ENCODE results near the gene ABLIM3.
A peak's percentile ranks its signal among the peaks of the same experiment; 100 is the strongest.

ABLIM3 gene

DNA sequence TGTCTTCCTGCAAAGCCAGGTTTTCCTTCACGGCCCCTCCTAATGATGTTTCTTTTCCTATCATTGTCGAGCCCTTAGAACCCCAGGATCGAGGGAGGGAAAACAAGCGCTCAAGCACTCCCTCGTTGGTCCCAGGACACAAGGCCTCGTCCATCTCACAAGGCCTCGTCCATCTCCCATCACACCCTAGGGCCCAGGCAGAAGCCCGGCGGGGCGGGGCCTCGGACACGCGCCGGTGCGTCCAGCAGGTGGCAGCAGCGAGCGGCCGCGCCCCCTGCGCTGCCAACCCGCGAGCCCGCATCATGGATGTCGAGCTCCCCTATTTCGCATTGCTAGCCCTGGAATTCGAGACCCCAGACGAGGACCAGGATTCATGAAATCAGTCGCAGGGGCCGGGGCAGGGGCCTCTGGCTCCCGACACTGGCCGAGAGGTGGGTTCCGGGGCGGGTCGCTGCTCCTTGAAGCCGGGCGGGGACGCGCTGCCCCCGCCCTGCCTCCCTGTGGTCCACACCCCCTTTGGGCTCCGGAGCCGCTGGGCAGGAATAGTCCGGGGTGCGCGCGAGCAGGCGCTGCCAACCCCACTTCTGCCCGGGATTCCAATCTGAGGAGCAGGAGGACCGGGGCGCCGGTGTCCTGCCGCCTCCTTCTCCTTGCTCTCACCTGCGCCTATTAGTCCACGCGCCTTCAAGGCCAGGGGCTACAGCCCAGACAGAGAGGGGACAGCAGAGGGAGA lies at the start of gene ABLIM3:
TSS of gene ABLIM3 (plus strand) at position 270 of the 733 bp plus-strand sequence. CDS start 603 bp downstream, outside the sequence.
- peak; percentile 68 for DNase-seq

DNA sequence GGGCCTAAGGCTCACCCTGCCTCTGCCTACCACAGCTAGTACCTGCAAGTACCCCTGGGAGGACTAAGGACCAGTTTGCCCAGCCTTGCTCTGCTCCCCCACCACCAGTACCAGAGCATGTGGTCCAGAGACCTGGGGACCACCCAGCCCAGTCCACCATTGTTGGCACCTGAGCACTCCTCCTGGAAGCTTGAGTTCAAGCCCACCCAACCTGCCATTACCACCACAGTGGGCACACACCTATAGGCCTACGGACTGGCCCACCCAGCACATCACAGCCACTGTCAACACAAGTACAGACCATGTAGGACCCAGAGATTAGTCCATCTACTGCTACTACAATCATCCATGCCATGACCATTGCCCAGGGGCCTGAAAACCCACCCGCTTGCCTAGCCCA lies 47.7 kb upstream of the ABLIM3 start:
- DNase-seq: no peak

DNA sequence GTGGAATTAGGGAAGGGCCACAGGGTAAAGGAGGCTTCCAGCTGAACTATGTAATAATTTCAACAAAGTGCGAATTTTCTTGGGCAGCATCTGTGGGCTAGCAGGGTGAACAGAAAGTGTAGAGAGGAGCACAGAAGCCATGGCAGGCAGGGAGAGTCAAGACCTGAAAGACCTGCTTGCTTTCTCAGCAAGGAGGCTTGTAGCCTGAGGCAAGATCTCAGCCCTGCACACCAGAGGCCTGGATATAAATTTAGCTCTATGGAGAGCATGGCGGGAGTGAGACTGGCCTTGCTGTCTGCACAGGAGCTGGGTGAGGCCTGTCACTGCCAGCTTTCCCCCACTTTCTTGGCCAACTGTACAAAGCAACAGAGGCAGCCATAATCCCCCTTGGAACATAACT lies 46.3 kb upstream of the ABLIM3 start:
- no peak for DNase-seq

DNA sequence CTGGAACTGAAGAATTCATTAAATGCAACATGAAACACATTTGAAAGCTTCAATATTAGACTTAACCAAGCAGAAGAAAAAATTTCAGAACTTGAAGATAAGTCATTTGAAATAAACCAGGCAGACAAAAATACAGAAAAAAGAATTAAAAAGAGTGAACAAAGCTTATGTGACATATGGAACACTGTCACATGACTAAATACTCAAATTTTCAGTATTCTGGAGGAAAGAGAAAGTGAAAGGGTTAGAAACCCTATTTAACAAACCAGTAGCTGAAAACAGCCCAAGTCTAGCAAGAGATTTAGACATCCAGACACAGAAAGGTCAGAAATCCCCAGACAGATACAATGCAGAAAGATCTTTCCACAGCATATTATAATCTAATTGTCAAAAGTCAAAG lies 41.4 kb upstream of the ABLIM3 start:
- no peak for DNase-seq

DNA sequence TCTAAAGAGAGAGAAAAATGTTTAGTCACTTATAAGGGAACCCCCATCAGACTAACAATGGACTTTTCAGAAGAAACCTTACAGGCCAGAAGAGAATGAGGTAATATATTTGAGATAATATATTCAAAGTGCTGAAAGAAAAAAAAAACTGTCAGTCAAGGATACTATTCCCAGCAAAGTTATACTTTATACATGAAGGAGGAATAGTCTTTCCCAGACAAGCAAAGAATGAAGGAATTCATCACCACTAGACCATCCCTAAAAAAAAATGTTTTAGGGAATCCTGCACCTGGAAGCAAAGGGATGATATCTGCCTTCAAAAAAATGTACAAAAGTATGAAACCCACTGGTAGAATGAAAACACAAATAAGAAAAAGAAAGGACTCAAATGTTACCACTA lies 41.0 kb upstream of the ABLIM3 start:
- no peak for DNase-seq

DNA sequence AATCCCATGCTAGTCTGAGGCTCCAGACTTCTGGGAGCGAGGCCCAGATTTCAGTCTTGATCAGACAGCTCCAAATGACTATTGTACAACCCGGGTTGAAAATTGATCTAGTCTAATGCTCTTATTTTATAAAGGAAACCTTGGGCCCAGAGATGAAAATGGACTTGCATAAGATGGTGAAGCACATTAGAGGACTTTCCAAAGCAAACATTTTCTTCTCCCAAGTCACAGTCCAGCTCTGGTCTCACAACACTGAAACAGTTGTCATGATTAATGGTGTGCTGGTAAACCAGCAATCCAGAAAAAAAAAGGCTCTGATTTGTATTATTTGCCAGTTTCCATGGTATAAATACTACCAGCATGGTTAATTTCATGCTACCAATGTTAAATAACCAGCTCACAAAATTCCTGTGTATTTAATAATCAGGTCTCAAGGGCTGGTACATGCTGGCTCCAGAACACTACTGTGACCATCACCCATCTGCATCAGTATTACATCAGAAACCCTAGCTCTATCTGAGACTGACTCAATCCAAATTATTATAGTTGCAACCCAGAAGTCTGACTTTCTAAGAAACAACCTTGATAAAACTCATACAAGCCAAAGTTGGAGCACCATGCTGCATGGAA lies 32.5 kb upstream of the ABLIM3 start:
- DNase-seq: no peak

DNA sequence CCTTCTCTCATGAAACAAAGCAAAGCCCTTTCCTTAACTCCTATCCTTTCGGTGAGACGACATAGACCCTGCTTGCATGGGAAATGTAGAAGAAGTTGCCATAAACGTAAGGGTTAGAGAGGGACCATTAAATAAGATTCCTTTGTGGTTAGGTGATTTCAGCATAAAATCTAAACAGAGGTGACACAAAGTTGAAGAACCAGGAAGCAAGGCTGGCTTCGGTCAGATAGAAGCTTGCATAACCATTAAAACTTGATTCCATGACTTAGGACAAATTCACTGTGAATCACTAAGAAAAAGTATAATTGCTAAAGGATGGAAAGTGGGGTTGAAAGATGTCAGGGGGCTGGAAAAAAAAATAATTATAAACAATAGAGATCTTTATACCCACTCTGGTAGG lies 30.9 kb upstream of the ABLIM3 start:
- DNase-seq: no peak

DNA sequence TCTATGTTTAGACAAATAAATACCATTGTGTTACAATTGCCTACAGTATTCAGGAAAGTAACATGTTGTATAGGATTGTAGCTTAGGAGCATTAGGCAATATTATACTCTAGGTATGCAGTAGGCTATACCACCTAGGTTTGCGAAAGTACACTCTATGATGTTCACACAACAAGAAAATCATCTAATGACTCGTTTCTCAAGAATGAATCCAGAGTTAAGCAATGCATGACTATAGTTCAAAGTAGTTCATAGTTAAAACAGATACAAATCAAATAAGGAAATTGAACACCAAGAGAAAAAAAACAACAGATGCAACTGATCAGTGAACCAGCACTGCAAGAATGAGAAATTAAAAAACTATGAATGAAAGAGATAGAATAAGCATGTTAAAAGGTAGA lies 27.6 kb upstream of the ABLIM3 start:
- DNase-seq: peak; percentile 15

DNA sequence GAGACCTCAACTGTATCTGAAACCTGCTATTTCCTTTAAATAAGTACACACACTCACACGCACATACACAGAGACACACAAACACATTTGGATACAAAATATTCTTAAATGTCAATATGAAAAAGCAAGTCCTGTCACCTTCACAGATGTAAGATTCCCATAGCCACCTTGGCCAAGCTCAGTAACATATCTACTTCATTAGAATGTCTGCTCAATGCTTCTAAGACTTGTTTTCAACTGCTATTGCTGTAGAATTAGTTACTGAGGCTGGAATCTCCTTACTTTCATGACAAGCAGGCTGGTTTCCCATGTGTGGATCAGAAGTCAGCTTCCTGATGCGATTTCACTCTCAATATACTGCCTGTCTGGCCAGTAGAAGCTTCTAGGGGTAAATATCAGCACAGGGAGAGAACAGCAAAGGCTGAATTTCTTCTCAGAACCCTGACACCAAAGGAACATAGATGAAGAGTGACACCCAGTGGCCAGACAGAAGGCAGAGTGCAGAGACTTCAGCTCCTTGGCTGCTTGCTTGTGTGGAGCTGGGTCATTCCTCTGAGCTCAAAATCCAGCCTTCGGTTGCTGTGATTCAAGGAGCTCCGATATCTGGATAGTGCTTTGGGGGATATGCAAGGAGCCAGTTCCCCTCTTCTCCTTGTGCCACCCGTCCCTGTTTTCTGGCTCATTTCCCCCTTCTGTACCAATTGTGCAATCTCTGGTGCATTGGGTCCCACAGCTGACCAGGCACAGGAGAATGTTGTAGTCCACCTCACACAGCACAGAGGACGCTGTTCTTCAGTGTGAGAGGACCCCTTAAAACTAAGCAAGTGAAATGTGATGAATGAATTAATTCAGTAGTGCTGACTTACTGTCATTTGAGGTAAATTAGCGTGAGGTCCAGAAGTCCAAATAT lies 26.6 kb upstream of the ABLIM3 start:
- DNase-seq: peak; percentile 93

DNA sequence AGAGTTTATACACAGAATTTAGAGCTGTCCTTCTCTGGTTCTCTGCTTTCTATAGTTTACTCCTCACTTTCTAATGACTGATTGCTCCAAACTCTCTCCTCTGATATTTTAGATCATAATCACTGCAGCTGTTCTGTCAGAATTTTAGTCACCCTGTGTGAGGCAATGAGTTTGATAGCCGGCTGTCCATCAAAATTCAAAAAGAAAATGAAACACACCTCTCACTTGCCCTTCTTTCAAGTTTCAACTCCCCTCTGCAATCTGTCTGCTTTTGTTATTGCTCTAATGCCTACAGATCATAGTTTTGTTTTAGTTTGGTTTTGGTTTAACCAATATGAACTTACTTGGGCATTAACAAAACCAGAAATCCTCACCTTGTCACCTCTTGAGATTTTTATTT lies 23.3 kb upstream of the ABLIM3 start:
- no peak for DNase-seq

DNA sequence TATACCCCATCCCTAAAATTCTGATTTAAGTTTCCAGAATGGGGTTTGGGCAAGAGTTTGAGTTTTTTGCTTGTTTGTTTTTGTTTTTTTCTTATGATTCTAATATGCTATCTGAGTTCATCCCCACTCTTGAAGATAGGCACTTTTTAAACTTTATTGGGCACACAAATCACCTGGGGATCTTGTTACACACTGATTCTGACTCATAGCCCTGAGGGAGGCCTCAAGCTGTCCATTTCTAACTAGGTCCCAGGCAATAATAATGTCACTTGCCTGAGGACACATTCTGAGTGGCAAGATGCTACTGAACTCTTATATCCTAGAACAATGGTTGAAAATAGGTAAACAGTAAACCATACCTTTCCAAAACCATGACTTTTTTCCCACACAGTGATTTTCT lies 22.8 kb upstream of the ABLIM3 start:
- no peak for DNase-seq

DNA sequence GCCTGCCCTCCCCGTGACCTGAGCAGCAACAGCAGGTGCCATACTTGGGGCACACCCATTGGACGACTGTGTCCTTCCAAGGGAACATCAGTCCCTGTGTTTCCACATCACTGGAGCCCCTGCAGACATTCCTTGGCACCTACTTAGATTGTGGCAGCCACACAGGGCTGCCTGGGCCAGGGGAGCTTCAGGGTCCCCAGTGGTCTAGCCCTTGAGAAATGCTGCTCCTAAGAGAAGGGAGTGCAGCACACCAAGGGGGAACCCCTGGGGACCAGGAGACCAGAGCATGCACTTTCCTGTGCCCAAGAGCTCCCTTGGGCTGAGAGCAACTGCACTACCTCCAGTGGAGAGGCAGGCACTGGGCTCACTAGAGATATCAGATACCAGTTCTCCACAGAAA lies 20.1 kb upstream of the ABLIM3 start:
- DNase-seq: no peak

DNA sequence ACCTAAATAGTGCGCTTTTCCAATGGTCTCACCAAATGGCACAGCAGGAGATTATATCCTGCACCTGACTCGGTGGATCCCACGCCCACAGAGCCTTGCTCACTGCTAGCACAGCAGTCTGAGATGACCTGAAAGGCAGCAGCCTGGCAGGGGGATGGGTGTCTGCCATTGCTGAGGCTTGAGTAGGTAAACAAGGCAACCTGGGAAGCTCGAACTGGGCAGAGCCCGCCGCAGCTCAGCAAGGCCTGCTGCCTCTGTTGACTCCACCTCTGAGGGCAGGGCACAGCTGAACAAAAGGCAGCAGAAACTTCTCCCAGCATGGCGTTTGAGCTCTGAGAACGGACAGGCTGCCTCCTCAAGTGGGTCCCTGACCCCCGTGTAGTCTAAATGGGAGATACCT lies 18.1 kb upstream of the ABLIM3 start:
- no peak for DNase-seq

DNA sequence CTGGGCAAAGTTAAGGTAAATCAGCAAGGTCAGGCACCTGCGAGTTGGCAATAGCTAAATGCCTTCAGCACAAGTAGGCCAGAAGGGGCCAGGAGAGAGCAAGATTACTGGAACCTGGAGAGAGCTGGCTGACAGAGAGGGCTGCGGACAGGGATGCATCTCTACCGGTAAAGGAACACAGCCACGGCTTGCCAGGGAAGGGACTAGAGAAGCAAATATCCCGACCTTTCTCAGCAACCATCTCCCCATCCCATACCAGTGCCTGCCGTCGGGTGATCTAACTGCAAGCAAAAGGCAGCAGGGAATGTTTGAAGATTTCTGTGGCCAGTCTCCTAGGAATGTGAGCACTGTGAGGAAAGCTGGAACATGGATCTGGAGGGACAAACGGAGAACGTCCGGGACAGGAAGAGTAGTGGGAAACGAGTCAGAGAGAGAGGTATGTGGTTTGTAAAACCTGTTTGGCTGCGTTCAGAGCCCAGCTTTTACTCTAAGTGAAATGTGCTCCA lies 15.9 kb upstream of the ABLIM3 start:
- no peak for DNase-seq

DNA sequence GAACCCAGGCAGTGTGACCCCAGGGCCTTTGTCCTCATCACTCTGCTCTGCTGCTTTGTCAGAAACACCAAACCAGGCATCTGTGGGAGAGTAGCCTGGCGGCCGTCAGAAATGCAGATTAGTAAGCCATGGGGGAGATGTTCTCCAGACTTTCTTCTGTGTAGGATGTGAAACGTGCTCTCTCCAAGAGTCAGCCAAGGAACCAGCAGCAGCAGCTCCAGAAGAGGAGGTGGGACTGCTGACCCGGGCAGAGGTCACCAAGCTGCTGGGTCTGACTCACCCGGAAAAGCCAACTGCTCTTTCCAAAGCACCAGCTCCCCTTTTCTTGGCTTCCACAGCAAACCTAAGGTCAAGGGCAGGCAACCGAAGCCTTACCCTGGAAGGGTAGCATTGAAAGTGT lies 14.4 kb upstream of the ABLIM3 start:
- DNase-seq: no peak

DNA sequence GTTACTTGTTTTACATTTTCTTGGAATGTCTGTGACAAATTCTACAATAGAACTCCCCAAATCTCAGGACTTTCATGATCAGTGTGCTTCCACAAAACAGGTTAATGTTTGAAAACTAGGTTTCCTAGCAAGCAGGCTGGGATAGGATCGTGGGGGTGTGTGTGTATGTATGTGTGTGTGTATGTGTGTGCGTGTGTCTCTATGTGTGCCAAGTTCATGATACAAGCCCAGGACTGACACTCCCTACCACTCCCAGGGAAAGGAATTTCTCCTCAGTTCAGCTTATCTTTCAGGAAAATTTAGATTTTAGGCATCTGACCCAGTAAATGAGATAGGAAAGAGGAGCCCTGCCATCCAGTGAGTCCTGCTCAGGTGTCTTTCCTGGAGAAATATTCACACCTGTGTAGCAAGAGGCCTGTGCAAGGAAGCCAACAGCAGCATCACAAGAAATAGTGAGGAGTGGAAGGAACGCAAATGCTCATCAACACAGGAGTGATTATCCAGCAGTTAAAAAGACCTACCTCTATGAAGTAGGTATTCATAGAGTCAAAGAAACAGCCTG lies 13.8 kb upstream of the ABLIM3 start:
- DNase-seq: no peak

DNA sequence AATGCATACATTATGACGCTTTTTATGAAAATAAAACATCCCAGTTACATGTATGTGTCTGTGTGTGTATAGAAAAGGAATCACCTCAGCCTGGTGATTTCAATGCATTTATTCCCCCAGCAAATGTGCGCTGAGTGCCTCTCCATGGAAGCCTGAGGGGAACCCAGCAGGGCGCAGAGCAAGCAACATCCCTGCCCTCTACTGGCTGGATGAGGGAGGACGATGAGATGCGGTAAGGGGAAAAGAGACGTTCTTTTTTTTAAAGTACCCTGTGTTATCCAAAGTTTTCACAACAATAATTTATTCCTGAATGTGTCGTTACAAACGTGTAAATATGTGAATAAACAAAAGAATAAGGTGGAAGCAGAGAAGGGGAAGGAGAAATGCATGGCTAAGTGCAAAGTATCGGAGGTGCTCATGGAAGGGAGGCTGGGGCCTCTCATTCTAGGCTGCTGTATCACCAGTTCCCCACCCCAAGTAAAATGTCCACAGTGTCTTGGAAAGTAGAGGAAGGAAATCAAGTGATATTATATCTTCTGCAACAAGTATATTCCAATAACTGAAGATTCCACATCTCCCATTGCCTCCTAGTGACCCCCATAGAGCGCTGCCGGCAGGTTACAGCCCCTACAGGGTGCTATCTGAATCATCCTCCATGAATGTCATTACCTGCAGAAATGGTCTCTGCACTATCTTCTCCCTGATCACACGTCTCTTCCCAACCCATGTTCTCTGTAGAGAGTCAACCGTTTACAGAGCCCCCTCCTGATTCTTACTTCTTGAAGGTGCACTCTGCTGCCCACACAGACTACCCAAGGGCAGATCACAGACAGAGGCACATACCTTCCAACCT lies 13.0 kb upstream of the ABLIM3 start:
- DNase-seq: peak; percentile 69

DNA sequence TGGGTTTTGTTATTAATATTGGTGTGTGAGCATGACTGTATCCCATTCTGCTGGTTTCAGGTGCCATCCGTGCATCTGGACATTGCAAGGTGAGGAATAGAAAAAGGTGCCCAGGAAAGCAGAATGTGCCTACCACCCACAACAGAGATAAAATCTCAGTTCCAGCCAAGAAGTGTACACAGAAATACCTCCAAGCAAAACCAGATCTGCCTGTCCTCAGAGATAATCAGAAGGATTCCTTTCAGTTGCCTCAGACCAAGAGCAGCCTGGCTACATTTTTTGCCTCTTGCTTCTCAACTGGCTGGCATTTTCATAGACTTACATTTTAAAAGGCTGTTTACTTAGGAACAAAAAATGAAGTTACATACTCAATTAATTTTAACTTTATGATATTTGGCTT lies 12.1 kb upstream of the ABLIM3 start:
- DNase-seq: no peak

DNA sequence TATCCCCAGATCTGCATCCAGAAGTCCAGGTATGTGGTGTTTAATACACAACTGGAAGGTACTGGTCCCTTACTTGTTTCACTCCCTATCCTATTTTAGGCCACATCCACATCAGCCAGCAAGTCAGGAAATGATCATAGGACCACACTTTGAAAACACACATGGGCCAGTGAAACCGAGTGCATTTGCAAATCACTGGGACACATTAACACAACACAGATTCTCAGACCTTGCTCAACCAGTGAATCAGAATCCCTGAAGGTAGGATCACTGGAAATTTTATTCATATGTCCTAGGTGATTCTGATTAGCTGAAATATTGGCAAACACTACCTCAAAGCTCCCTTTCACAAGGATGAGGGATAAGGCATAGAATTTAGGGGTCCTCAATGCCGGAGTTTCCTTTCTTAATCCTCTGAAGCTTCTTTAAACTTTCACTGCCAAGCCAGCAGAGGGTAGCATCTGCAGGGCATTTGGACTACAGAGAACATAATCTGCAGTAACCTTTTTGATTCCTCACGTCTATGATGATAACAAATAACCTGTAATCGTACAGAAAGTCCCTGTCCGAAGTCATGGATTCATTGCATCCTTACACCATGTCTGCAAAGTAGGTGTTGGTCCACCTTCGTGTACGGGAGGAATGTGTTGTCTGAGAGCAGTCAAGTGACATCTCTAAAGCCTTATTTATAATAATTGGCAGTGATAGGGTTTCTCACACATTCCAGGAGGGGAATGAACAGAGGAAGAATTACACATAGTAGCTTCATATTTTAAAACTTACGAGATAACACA lies 11.0 kb upstream of the ABLIM3 start:
- no peak for DNase-seq

DNA sequence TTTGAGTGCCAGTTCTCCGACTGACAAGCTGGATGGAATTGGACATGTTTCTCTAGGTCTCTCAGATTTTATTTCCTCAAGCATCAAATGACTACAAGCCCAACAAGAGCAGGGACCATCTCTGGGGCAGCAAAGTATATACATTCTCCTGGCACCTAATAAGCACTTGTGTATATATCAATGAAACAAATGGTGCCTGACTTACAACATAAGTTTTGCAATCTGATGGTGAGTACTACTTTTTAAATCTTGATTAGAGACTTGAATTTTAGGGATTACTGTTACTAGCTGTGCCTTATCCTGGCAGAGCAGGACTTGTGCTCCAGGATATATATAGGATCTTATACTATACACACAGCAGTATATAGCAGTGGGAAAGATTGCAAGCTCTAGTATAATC lies 8.8 kb upstream of the ABLIM3 start:
- DNase-seq: no peak
